GM12864 (cell line): ENCODE measurements around the gene MAX.

Experiments used
- DNase-seq: peaks from one replicate; pipeline ENCODE4 v3.0.0-alpha.2; 2011; ENCODE audit warnings: low read depth
- H3K4me3 ChIP-seq: 2 replicates; pipeline ENCODE4 v1.5.1; 2011; ENCODE audit warnings: mild to moderate bottlenecking, low read depth, low read length, control low read depth
- TF ChIP-seq, protein P1 (sequence below): IDR thresholded peaks from 2 replicates; pipeline ENCODE4 v1.5.1; 2011; ENCODE audit warnings: low read depth, mild to moderate bottlenecking, moderate library complexity, low read length, control low read depth, inconsistent platforms; ENCODE audit errors: missing control alignments

Gene MAX

DNA sequence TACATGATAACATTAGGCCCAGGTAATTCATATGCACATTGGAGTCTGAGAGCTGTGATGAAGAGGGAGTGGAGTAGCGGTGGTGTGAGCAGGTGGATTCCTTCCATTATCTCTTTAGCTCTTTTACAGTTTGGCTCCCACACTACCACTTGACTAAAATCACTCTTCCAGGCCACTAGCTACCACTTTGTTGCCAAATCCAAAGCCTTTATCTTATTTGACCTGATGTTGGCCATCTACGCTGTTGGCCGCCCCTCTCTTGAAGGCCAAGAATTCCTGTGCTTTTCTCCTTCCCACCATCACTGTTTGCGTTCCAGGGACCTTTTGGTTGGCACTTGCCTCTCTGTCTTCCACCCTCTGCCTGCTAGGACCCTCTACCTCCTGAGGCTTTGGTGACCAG lies 4.0 kb upstream of the MAX start:
- no peak overlapping the region for H3K4me3 ChIP-seq
- TF ChIP-seq, protein P1, sequence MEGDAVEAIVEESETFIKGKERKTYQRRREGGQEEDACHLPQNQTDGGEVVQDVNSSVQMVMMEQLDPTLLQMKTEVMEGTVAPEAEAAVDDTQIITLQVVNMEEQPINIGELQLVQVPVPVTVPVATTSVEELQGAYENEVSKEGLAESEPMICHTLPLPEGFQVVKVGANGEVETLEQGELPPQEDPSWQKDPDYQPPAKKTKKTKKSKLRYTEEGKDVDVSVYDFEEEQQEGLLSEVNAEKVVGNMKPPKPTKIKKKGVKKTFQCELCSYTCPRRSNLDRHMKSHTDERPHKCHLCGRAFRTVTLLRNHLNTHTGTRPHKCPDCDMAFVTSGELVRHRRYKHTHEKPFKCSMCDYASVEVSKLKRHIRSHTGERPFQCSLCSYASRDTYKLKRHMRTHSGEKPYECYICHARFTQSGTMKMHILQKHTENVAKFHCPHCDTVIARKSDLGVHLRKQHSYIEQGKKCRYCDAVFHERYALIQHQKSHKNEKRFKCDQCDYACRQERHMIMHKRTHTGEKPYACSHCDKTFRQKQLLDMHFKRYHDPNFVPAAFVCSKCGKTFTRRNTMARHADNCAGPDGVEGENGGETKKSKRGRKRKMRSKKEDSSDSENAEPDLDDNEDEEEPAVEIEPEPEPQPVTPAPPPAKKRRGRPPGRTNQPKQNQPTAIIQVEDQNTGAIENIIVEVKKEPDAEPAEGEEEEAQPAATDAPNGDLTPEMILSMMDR, result no peak
- DNase-seq, result no peak

DNA sequence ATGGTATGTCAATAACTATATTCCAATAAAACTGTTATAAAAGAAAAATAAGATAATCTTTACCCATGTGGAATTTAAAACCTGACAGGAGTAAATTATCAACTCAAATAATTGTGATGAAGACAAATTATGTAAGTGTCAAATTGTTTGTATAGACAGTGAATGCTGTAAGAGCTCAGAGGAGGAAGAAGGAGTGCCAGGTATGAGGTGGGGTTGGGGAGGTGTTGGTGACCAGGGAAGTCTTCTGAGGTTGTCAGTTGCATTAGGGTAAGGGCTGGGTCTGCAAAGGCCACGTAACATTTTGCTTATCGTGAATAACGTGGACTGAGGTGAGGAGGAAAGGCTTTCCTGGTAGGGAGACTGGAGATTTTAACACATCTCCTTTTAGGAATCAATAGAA lies 2.5 kb upstream of the MAX start:
- TF ChIP-seq, protein P1, result no peak
- H3K4me3 ChIP-seq, result no peak overlapping the region
- no peak for DNase-seq

- DNase-seq, result no peak
- TF ChIP-seq, protein P1, result peak; percentile 31
- peak overlapping the region; percentile 66 for H3K4me3 ChIP-seq
Measured at GRCh38 chr14:65103150-65103760, 938 bp upstream of the MAX start.

- TF ChIP-seq, protein P1, result no peak
- DNase-seq, result no peak
- H3K4me3 ChIP-seq, result peak overlapping the region; percentile 99
Measured at GRCh38 chr14:65101631-65102440, 481 bp downstream of the MAX start.

DNA sequence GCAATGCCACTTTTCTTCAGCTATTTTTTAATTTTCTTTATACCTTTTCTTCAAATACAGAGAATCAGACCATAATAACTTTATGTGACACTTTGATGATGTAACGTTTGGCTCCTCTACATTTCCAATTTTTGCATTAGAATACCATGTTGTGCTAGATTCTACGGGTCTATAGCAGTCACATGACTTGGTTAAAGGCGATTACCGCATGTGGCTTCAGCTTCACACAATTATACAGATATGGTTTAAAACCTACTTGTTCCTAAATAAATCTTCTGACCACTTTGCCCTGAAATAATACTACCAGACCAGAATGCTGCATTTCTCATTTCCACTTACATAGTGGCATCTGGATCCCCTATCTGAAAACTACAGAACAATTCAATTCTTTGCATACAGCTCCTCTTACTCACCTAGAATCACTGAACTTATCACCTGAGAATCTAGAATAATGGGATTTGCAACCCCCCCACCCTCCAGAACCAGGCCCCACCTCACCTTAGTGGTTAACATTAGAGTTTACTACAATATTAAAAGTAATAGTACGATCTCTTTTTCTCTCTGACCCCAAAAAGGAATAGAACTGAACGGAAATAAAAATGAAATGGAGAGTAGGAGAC lies 1.3 kb downstream of the MAX start:
- no peak for DNase-seq
- TF ChIP-seq, protein P1, result no peak
- peak overlapping the region; percentile 99 for H3K4me3 ChIP-seq

- H3K4me3 ChIP-seq, result no peak overlapping the region; the same call in 1 of the 2 replicates
- TF ChIP-seq, protein P1, result no peak
- peak; percentile 35 for DNase-seq
Measured at GRCh38 chr14:65098586-65098985, 3.7 kb downstream of the MAX start.
